ENCODE results near the gene UBE3B.
"Not testable (repeated sequence)": the region's sequence is repeated elsewhere in the genome, so short reads cannot be mapped to it uniquely, and the experiment has no call there.

The UBE3B gene

GRCh38 chr12:109467978-109468676 is 9.3 kb upstream of the UBE3B start:
- DNase-seq (ENCODE audit: low read depth, low spot score) = no peak
- no peak overlapping the region for H3K27ac ChIP-seq

- no peak for DNase-seq (ENCODE audit: low read depth, low spot score)
- H3K27ac ChIP-seq = no peak overlapping the region
Measured at GRCh38 chr12:109469517-109469916, 7.9 kb upstream of the UBE3B start.

- H3K27ac ChIP-seq = no peak overlapping the region
- DNase-seq (ENCODE audit: low read depth, low spot score) = no peak
Measured at GRCh38 chr12:109473006-109473405, 4.4 kb upstream of the UBE3B start.

- not testable (repeated sequence) for DNase-seq (ENCODE audit: low read depth, low spot score); H3K27ac ChIP-seq
Measured at GRCh38 chr12:109473526-109474270, 3.7 kb upstream of the UBE3B start.

GRCh38 chr12:109475121-109475520 is 2.3 kb upstream of the UBE3B start:
- H3K27ac ChIP-seq = no peak overlapping the region
- no peak for DNase-seq (ENCODE audit: low read depth, low spot score)

- peak overlapping the region; percentile 83 for H3K27ac ChIP-seq
Measured at GRCh38 chr12:109475993-109476806, 1.2 kb upstream of the UBE3B start.

GRCh38 chr12:109476807-109477184 is 638 bp upstream of the UBE3B start:
- no peak for DNase-seq (ENCODE audit: low read depth, low spot score)
- H3K27ac ChIP-seq = peak overlapping the region; percentile 83

More at GRCh38 chr12:109475993-109476806, 1.2 kb upstream of the UBE3B start:
- no peak for DNase-seq (ENCODE audit: low read depth, low spot score)

- peak overlapping the region; percentile 83 for H3K27ac ChIP-seq
- DNase-seq (ENCODE audit: low read depth, low spot score) = no peak
Measured at GRCh38 chr12:109477963-109478315, 505 bp downstream of the UBE3B start.

- DNase-seq (ENCODE audit: low read depth, low spot score) = no peak
- H3K27ac ChIP-seq = no peak overlapping the region
Measured at GRCh38 chr12:109479761-109480160, 2.3 kb downstream of the UBE3B start.

- no peak overlapping the region for H3K27ac ChIP-seq
- DNase-seq (ENCODE audit: low read depth, low spot score) = no peak
Measured at GRCh38 chr12:109480356-109480755, 2.9 kb downstream of the UBE3B start.

- H3K27ac ChIP-seq = no peak overlapping the region
- no peak for DNase-seq (ENCODE audit: low read depth, low spot score)
Measured at GRCh38 chr12:109481863-109482262, 4.4 kb downstream of the UBE3B start.

GRCh38 chr12:109482491-109482890 is 5.1 kb downstream of the UBE3B start:
- no peak for DNase-seq (ENCODE audit: low read depth, low spot score)
- no peak overlapping the region for H3K27ac ChIP-seq

GRCh38 chr12:109482894-109483293 is 5.5 kb downstream of the UBE3B start:
- DNase-seq (ENCODE audit: low read depth, low spot score) = no peak
- no peak overlapping the region for H3K27ac ChIP-seq

- H3K27ac ChIP-seq = no peak overlapping the region
- no peak for DNase-seq (ENCODE audit: low read depth, low spot score)
Measured at GRCh38 chr12:109483346-109483745, 5.9 kb downstream of the UBE3B start.

- H3K27ac ChIP-seq = no peak overlapping the region
- DNase-seq (ENCODE audit: low read depth, low spot score) = no peak
Measured at GRCh38 chr12:109485201-109485600, 7.8 kb downstream of the UBE3B start.

GRCh38 chr12:109487181-109488050 is 10.0 kb downstream of the UBE3B start:
- no peak overlapping the region for H3K27ac ChIP-seq
- DNase-seq (ENCODE audit: low read depth, low spot score) = no peak

GRCh38 chr12:109488051-109488665 is 10.7 kb downstream of the UBE3B start:
- no peak overlapping the region for H3K27ac ChIP-seq
- DNase-seq (ENCODE audit: low read depth, low spot score) = no peak

GRCh38 chr12:109489016-109489954 is 11.9 kb downstream of the UBE3B start:
- DNase-seq (ENCODE audit: low read depth, low spot score) = no peak
- no peak overlapping the region for H3K27ac ChIP-seq
